Calu3 (cell line): ENCODE results near the gene BOK. TPM values are rescaled to one million over a fixed set of nuclear protein-coding genes. Genes with fewer than 3 reads are reported as not detected.

ENCODE experiments used
- BruUV-seq: library from RNA; stranded (reverse); fragments of 400-500 nt; replicated peaks from 2 replicates; lab custom pipeline; 2021; lab: Mats Ljungman, UMichigan
- CTCF ChIA-PET: fragments of 300-600 bp; sonication (Branson Sonifier 250); formaldehyde crosslinking; loops from one replicate; lab custom pipeline; 2022; ENCODE audit warnings: antibody characterized with exemption; lab: Charles Lee
- DNase-seq: peaks from one replicate; pipeline ENCODE4 v3.0.0; 2022
- H3K27ac Mint-ChIP-seq: one replicate; pipeline ENCODE4 v1.8.0; 2022; ENCODE audit warnings: mixed read lengths; ENCODE audit not compliant: unreplicated experiment
- H3K27me3 Mint-ChIP-seq: one replicate; pipeline ENCODE4 v1.8.0; 2022; ENCODE audit warnings: mixed read lengths; ENCODE audit not compliant: unreplicated experiment
- H3K36me3 Mint-ChIP-seq: one replicate; pipeline ENCODE4 v1.8.0; 2022; ENCODE audit warnings: mild to moderate bottlenecking, moderate library complexity, mixed read lengths; ENCODE audit not compliant: insufficient read depth, unreplicated experiment
- H3K4me1 Mint-ChIP-seq: one replicate; pipeline ENCODE4 v1.8.0; 2022; ENCODE audit warnings: mild to moderate bottlenecking, low read depth, mixed read lengths; ENCODE audit not compliant: unreplicated experiment
- H3K4me3 Mint-ChIP-seq: one replicate; pipeline ENCODE4 v1.8.0; 2022; ENCODE audit warnings: mild to moderate bottlenecking, low read depth, moderate library complexity, mixed read lengths; ENCODE audit not compliant: unreplicated experiment
- H3K9me3 Mint-ChIP-seq: one replicate; pipeline ENCODE4 v1.8.0; 2022; ENCODE audit warnings: low read depth, mixed read lengths; ENCODE audit not compliant: unreplicated experiment
- intact Hi-C: fragments of 100-400 bp; cut with micrococcal nuclease; formaldehyde crosslinking; loops from one replicate; pipeline ENCODE4 v1.10.0; 2022; ENCODE audit not compliant: unreplicated experiment
- total RNA-seq: library from RNA; stranded (reverse); gene quantifications from 2 replicates; pipeline ENCODE4 v1.2.3, GENCODE V29; 2022
- TF ChIP-seq, protein P1 (sequence below): fragments of 200-600 bp; IDR thresholded peaks from one replicate; pipeline ENCODE4 v1.8.0; 2022; ENCODE audit warnings: antibody characterized with exemption; ENCODE audit not compliant: unreplicated experiment

The BOK gene
- total RNA-seq, 1 experiment from 2014 or later: 30.1 TPM

DNA sequence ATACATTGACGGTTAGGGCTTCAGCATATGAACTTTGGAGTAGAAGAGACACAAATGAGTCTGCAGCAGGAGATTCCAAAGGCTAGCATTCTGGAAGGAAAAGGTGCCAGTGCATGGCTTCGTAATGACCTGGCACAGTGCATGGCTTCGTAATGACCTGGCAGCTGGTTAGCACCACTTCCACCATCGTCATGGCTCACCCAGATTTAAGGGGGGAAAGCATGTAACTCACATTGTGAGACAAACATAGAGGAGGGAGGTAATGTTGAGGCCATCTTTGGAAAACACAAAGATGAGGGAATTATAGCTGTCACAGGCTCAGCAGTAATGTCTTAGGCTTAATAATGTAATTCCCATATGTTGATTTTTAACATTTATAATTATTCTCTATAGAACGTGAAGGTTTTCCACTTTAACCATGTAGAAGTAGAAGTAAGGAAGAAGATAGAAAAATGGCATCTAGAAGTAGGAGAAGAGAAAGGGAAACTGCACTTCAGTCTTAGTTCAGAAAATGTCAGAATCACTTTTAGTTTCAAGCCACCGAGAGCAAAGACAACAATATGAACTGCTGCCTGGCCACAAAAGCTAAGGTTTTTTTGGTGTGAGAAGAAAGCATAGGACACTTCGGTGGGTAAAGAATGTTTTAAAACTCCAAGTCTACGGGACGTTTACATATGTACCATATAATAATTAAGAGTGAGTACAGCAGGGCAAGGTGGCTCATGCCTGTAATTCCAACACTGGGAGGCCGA, 43.4 kb upstream of the BOK start:
- no peak for DNase-seq
- no peak overlapping the region for H3K27ac Mint-ChIP-seq
- TF ChIP-seq, protein P1, sequence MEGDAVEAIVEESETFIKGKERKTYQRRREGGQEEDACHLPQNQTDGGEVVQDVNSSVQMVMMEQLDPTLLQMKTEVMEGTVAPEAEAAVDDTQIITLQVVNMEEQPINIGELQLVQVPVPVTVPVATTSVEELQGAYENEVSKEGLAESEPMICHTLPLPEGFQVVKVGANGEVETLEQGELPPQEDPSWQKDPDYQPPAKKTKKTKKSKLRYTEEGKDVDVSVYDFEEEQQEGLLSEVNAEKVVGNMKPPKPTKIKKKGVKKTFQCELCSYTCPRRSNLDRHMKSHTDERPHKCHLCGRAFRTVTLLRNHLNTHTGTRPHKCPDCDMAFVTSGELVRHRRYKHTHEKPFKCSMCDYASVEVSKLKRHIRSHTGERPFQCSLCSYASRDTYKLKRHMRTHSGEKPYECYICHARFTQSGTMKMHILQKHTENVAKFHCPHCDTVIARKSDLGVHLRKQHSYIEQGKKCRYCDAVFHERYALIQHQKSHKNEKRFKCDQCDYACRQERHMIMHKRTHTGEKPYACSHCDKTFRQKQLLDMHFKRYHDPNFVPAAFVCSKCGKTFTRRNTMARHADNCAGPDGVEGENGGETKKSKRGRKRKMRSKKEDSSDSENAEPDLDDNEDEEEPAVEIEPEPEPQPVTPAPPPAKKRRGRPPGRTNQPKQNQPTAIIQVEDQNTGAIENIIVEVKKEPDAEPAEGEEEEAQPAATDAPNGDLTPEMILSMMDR: no peak
- CTCF ChIA-PET: interaction anchor here (0.6 kb wide), 1 partner anchor 71 kb away, joined by 7 read pairs; no protein-coding TSS in a partner anchor
- BruUV-seq: no TSS peak
- peaks cover 6% of the 10 kb centered on the region for H3K9me3 Mint-ChIP-seq
- H3K36me3 Mint-ChIP-seq: peaks cover 7% of the 10 kb centered on the region
- H3K27me3 Mint-ChIP-seq: no peaks in the 10 kb centered on the region
- intact Hi-C loops: no loop called here
- no peak overlapping the region for H3K4me3 Mint-ChIP-seq
- H3K4me1 Mint-ChIP-seq: peaks cover 18% of the 10 kb centered on the region

DNA sequence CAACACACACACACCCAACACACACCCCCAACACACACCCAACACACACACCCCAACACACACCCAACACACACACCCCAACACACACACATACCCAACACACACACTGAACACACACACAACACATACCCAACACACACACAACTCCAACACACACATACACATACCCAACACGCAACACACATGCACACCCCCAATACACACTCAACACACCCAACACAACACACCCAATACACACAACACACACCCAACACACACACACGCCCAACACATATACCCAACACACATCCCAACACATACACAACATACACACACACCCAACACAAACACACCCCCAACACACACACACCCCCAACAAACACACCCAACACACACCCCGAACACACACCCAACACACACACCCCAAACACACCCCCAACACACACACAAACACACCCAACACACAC, 42.0 kb upstream of the BOK start:
- DNase-seq: no peak
- TF ChIP-seq, protein P1: no peak
- Mint-ChIP-seq H3K36me3 (peaks cover 7% of the 10 kb centered on the region), H3K27me3 (no peaks in the 10 kb centered on the region), H3K27ac (no peak overlapping the region), H3K4me3 (no peak overlapping the region), H3K9me3 (peaks cover 6% of the 10 kb centered on the region), H3K4me1 (peaks cover 18% of the 10 kb centered on the region)
- no TSS peak for BruUV-seq
- intact Hi-C loops: no loop called here
- CTCF ChIA-PET: interaction anchor here (0.7 kb wide), 1 partner anchor 11 kb away, joined by 3 read pairs; no protein-coding TSS in a partner anchor

DNA sequence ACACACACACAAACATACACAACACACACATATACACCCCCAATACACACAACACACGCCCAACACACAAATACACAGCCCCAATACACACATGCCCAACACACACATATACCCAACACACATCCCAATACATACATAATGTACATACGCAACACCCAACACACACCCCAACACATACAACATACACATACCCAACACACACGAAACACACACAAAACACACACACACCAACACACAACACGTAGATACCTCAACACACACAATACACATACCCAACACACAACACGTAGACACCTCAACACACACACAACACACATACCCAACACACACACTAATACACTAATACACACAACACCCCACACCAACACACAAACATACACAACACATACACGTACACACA, 41.2 kb upstream of the BOK start:
- intact Hi-C loops: no loop called here
- CTCF ChIA-PET: no interaction called here
- TF ChIP-seq, protein P1: no peak
- H3K36me3 Mint-ChIP-seq: peaks cover 7% of the 10 kb centered on the region
- H3K4me3 Mint-ChIP-seq: no peak overlapping the region
- H3K27me3 Mint-ChIP-seq: no peaks in the 10 kb centered on the region
- BruUV-seq: no TSS peak
- no peak overlapping the region for H3K27ac Mint-ChIP-seq
- peaks cover 6% of the 10 kb centered on the region for H3K9me3 Mint-ChIP-seq
- DNase-seq: no peak
- peaks cover 18% of the 10 kb centered on the region for H3K4me1 Mint-ChIP-seq

DNA sequence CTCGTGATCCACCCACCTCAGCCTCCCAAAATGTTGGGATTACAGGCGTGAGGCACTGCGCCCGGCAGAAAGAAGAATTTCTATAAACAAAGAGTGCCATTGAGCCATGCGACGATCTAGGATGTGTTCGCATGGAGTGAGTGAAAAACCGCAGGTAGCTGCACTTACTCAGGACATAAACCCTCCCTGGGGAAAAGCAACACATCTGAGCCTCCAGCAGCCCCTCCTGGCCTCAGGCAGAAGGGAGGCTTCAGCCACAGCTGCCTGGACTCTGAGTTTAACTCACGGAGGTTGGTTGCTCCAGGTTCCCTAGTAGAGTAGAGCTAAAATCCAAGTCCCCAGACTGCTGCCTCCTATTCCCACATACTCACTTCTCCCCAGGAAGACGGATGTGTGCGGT, 38.9 kb upstream of the BOK start:
- Mint-ChIP-seq H3K27ac (no peak overlapping the region), H3K36me3 (peaks cover 7% of the 10 kb centered on the region), H3K4me1 (peaks cover 18% of the 10 kb centered on the region), H3K4me3 (no peak overlapping the region), H3K9me3 (peaks cover 6% of the 10 kb centered on the region), H3K27me3 (peaks cover 4% of the 10 kb centered on the region)
- no peak for DNase-seq
- CTCF ChIA-PET: no interaction called here
- no TSS peak for BruUV-seq
- TF ChIP-seq, protein P1: no peak
- intact Hi-C loops: no loop called here
